ENCODE results near the gene UQCC5.

GRCh38 chr3:52552089-52552488 is 15.7 kb downstream of the UQCC5 start:
- no peak for TF ChIP-seq EZH2 (IDR thresholded peaks at IDR 0.05; ENCODE audit: insufficient read depth, poor library complexity, severe bottlenecking)
- TF ChIP-seq EZH2phosphoT487 (IDR thresholded peaks at IDR 0.05; ENCODE audit: insufficient read depth, low read depth), result no peak
